ENCODE data around the gene ZYX.
"Not testable (repeated sequence)": the region's sequence is repeated elsewhere in the genome, so short reads cannot be mapped to it uniquely, and the experiment has no call there.

Gene ZYX

DNA sequence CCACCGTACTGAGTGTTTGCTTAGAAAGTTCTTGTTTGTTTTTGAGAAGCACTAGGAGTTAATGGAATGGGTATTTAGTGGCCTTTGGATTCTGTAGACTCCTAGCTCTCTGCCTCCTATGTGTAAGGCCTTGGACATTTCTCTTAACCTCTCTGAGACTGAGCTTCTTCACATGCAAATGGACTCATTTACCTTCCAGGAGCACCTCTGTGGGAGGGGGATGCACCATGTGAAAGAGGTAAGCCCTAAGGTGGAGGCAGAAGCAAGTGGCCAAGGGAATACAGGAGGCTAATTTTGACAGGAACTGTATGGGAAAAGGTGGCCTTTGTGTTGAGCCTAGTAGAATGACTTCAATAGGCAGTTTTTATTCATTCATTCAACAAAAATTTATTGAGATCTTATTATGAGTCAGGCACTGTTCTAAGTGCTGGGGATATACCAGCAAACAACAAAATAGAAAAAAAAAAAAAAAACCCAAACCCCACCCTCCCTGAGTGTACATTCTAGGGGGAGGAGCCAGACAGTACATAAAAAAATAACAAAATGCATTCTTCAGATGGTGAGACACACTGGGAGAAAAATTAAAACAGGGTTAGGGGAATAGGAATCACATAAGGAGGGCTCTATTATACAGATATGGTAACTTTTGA, 36.7 kb downstream of the ZYX start:
- DNase-seq (ENCODE audit: low read depth) = no peak

GRCh38 chr7:143418681-143419458, 37.7 kb downstream of the ZYX start:
- DNase-seq (ENCODE audit: low read depth) = no peak

- no peak for DNase-seq (ENCODE audit: low read depth)
These were observed 38.7 kb downstream of the ZYX start for GRCh38 chr7:143419880-143420279.

DNA sequence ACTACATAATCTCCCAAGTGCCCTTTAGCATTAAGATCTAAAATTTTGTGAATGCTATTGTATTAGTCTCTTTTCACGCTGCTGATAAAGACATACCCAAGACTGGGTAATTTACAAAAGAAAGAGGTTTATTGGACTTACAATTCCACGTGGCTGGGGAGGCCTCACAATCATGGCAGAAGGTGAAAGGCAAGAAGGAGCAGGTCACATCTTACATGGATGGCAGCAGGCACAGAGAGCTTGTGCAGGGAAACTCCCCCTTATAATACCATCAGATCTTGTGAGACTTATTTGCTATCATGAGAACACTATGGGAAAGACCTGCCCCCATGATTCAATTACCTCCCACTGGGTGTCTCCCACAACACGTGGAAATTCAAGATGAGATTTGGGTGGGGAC, 39.5 kb downstream of the ZYX start:
- not testable (repeated sequence) for DNase-seq (ENCODE audit: low read depth)

DNA sequence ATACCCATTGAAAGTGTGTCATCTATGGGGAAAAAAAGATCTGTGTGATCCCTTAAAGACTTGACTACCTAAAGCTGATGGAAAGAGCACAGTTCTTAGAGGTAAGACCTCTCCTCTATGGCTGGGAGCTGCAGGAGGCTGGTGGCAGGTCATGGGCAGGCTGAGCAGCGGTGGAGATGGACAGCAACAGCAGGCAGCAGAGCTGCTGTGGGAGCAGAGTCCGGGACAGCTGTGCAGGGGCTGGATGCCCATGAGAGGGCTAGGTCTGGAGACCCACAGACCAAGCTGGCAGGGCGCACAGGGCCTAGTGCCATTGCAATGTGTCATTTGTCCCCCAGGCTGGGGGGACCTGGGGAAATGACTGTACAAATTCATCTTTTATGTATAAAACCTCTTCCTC, 40.9 kb downstream of the ZYX start:
- DNase-seq (ENCODE audit: low read depth) = no peak

DNA sequence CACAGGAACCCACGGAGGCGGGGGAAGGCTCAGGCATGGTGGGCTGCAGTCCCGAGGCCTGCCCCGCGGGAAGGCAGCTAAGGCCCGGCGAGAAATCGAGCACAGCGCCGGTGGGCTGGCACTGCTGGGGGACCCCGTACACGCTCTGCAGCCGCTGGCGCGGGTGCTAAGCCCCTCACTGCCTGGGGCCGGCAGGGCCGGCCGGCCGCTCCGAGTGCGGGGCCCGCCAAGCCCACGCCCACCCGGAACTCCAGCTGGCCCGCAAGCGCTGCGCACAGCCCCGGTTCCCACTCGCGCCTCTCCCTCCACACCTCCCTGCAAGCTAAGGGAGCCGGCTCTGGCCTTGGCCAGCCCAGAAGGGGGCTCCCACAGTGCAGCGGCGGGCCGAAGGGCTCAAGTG, 43.3 kb downstream of the ZYX start:
- not testable (repeated sequence) for DNase-seq (ENCODE audit: low read depth)

DNA sequence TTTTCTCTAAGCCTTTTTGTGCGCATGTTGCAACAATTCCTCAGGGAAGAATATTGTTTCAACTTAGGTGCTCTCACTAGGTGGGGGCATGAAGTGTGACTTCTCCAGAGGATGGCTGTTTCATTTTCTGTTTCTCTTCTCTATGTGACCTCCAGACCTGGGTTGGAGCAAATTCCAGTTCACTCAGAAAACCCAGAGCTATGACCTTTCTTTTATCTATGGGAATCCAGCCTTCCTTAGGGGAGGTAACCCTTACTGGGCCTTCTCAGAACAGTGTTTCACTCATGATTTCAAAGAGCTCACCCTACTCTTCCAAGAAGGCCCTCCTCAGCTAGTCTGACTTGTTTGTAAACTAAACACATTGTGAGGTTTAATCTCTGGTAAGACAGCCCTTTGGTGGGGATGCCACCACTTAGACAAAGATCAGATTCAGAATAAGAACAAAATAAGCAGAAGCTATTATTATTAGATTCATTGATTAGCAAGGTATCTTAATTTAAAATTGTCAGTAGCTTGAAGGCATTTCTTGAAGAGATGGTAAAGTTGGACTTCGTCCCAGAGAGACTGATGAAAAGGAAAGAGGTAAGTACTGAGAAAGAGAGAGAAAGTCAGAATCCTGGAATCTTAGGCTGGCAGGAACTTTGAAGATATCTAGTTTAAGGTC, 45.5 kb downstream of the ZYX start:
- no peak for DNase-seq (ENCODE audit: low read depth)

DNA sequence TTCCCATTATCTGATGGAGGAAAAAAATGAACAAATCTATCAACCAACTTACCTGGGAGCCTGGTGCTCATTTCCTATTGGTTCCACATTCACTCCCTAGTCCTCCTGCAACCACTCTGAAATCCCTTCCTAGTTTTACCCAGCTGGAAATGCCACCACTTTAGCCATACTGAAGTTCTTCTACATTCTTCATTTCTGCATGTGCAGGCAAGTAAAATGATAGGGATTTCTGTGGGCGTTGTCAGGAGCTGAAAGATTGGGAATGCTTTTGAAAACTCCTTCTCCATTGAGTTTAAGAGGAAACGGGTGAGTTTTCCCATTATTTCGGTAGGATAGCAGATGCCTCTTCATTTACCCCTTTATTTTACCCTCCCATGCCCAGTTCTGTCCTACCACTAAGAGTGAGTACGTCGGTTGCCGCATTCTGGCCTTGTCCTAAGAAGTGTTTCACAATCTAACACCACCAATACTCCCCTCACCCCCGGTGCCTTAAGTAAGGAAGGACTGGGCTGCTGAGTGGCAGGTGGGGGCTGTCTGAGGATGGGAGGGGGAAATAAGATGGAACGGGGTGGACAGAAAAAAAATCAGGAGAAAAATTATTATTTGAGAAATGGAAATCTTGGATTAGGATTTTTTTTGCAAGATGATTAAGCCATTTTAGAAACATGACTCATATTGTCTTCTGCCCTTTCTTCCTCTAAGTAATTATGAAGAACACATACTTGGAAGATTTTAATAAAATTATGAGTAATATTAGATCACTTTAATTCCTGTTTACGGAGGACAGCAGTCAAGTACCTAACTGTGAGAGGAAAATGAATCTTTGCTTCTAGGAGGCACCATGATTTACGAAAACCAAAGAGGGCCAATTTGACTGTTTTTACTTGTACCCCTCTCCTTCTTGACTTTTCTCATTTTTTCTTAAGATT, 48.9 kb downstream of the ZYX start:
- DNase-seq (ENCODE audit: low read depth) = no peak

GRCh38 chr7:143431109-143431508, 50.0 kb downstream of the ZYX start:
- no peak for DNase-seq (ENCODE audit: low read depth)

DNA sequence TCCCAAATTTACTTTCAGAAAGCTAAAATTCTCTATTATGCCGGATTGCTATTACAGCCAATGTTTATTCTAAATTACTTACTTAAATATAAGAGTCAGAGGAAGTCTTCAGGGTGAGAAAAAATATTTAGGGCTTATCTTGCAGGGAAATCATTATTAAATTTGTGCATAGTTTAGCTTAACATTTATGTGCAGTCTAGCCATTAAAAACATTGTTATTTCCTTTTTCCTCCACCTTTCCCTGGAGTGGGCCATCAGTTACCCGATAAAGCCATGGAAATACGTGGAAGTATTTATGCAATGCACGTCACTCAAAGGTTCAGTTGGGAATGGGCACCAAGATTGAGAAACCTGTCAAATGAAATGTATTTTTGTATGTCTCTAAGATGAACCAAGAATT, 52.6 kb downstream of the ZYX start:
- no peak for DNase-seq (ENCODE audit: low read depth)

DNA sequence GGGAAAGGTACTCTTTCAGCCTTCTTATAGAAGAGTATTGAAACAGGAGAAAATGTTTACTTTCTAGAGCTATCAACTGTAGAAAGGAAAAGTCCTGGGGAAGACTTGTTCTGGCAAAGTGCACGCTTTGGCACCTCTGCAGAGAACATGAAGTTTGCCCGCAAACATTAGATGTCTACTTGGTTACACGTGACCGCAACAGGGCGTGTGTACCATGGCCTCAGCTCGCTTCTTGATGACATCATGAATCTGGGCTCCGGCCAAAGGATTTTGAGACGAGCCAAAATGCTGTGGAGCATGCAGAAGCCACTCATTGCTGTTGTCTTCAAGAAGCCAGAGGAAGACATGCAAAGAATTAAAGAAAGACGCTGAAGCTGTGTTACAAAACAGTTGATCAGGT, 53.5 kb downstream of the ZYX start:
- DNase-seq (ENCODE audit: low read depth) = peak; percentile 51

GRCh38 chr7:143435266-143435665, 54.1 kb downstream of the ZYX start:
- no peak for DNase-seq (ENCODE audit: low read depth)

GRCh38 chr7:143436325-143436946, 55.3 kb downstream of the ZYX start:
- no peak for DNase-seq (ENCODE audit: low read depth)

DNA sequence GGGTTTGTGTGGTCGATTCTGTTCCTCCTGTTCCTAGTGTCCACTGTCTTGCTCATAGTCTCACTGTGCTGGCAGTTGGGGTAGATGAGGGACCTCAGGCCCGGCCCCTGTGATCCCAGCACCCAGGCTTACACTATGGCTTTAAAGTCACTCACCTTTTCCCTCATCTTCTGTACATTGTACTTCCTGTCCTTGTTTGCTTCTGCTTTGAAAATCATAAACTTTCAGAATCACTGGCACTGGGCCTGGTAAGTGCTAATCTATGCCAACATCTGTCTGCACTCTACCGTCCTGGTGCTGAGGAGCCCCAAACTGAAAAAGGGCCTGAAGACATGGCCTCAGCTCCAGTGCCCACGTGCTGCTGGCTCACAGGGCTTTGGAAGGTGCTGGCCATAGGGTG, 56.4 kb downstream of the ZYX start:
- no peak for DNase-seq (ENCODE audit: low read depth)

DNA sequence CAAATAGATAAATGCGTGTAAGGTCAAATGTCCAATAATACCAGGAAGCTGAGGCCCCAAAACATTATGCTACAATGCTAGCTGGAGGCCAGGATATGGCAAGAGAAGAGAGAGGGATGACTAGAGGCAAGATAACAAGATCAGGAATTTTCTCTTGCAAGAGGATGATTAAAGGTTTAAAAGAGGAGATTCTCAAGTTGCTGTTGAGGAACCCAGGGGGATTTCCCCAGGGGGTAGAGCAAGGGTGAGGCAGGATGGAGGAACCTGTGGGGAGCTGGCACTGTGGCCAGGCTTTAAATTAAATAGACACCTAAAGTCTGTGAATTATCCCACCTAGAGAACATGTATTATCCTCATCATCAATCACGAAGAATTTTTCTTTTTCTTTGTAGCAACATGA, 58.7 kb downstream of the ZYX start:
- DNase-seq (ENCODE audit: low read depth) = no peak

Measured in fibroblast of the conjunctiva (primary cell).